Endothelial cell of umbilical vein (primary cell): ENCODE measurements around the gene WRAP73.

Source experiments
- CTCF ChIP-seq, 2 donors: IDR thresholded peaks; 1 replicate in 1 of 2; 2 replicates in 1 of 2; pipeline ENCODE4 v1.5.1; 2011; ENCODE audit warnings: low read length in 2 of 2, mild to moderate bottlenecking in 2 of 2, moderate library complexity in 2 of 2, control low read depth in 1 of 2, inconsistent platforms in 1 of 2, low read depth in 1 of 2; ENCODE audit not compliant: insufficient read depth in 1 of 2; ENCODE audit errors: extremely low read depth in 1 of 2
- MAX ChIP-seq: IDR thresholded peaks from 2 replicates; pipeline ENCODE4 v1.6.1; 2011; ENCODE audit not compliant: insufficient read depth, insufficient read length
- POLR2AphosphoS5 ChIP-seq: IDR thresholded peaks from 2 replicates; pipeline ENCODE4 v1.6.1; 2012; ENCODE audit warnings: low read depth, mild to moderate bottlenecking, control low read depth, low read length, moderate library complexity; ENCODE audit not compliant: insufficient read depth

- TF ChIP-seq CTCF (IDR thresholded peaks at IDR 0.05; ENCODE audit: extremely low read depth in 1 of 2, insufficient read depth in 1 of 2, low read depth in 1 of 2, low read length in 2 of 2) (no peak), MAX (no peak), POLR2AphosphoS5 (no peak)
These were observed 13.4 kb downstream of the WRAP73 start for GRCh38 chr1:3636531-3636930.
